SK-N-SH treated with all-trans-retinoic acid at 6 μM for 48 hours (cell line): ENCODE data around the gene FNBP1L.

Experiments
- ARNTL ChIP-seq: fragments of 450-650 bp; formaldehyde crosslinking; IDR thresholded peaks from 2 replicates; pipeline ENCODE4 v1.5.0; 2020; ENCODE audit warnings: low read depth, mild to moderate bottlenecking, moderate library complexity, borderline replicate concordance
- CREB5 ChIP-seq: fragments of 250-450 bp; sonication (Bioruptor Pico); IDR thresholded peaks from 2 replicates; pipeline ENCODE4 v1.5.1; 2020; ENCODE audit warnings: low read depth, mild to moderate bottlenecking, moderate library complexity

DNA sequence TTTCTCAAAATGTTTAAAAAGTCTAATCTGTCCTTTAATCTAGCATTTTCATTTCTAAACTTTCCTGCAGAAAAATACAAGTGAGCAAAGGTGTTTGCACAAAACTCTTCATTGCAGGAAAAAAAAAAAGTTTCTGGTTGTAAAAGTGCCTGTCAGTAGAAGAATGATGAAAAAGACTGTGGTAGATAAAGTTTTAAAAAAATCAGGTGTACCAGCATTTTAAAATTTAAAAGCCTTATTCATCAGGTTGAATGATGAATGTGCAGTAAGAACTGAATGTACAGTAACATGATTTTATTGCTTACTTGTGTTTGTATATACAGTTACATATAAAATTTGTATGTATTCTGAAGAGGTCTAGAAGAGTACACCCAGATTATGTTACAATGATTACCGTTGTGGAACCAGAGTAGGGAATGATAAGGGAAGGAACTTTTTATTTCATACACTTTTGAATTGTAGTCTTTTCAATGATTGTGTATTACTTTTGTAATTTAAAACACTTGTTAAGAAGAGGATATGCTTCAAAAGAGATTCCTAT lies 54.0 kb downstream of the FNBP1L start:
- no peak for TF ChIP-seq CREB5 (CRISPR knock-in tag)
- no peak for TF ChIP-seq ARNTL (CRISPR knock-in tag)
